HEK293 (cell line): ENCODE measurements around the gene CTNNBL1.

Experiments used
- CTCF ChIA-PET: fragments of 350-600 bp; formaldehyde crosslinking; extraction: SDS; loops from one replicate; lab custom pipeline; 2021; ENCODE audit warnings: antibody characterized with exemption; lab: Yijun Ruan, JAX
- POLR2A ChIA-PET: fragments of 300-600 bp; formaldehyde crosslinking; extraction: SDS; loops from one replicate; lab custom pipeline; 2020; ENCODE audit warnings: antibody characterized with exemption, inconsistent platforms; lab: Yijun Ruan, JAX
- H3K27ac ChIP-seq: fragments of 200-500 bp; sonication (Bioruptor generic); 2 replicates; pipeline ENCODE4 v1.5.1; 2014; ENCODE audit warnings: low read depth, low read length, control low read depth, inconsistent platforms; ENCODE audit errors: extremely low read depth
- H3K36me3 ChIP-seq, 2 experiments: fragments of 200-500 bp in 1 of 2; sonication (Bioruptor generic) in 1 of 2; 1 replicate in 1 of 2; 2 replicates in 1 of 2; pipeline ENCODE4 v1.5.1; 2014 to 2017; ENCODE audit warnings: inconsistent platforms in 2 of 2, low read length in 2 of 2; ENCODE audit not compliant: control insufficient read depth in 2 of 2, insufficient read depth in 1 of 2
- H3K4me1 ChIP-seq: fragments of 200-500 bp; sonication (Bioruptor generic); 2 replicates; pipeline ENCODE4 v1.5.1; 2014; ENCODE audit warnings: mild to moderate bottlenecking, low read length, inconsistent platforms; ENCODE audit not compliant: control insufficient read depth, insufficient read depth
- H3K4me3 ChIP-seq: 2 replicates; pipeline ENCODE4 v1.5.1; 2011; ENCODE audit warnings: low read depth, mild to moderate bottlenecking, control low read depth, low read length, moderate library complexity
- H3K9me3 ChIP-seq: fragments of 200-500 bp; sonication (Bioruptor generic); 2 replicates; pipeline ENCODE4 v1.5.1; 2014; ENCODE audit warnings: low read depth, low read length, inconsistent platforms; ENCODE audit not compliant: control insufficient read depth, insufficient read depth
- GLI2 ChIP-seq: fragments of 450-650 bp; formaldehyde crosslinking; IDR thresholded peaks from 2 replicates; pipeline ENCODE4; 2017; ENCODE audit warnings: missing biosample characterization, missing genetic modification characterization, low read depth, borderline replicate concordance
- HIC1 ChIP-seq: fragments of 450-650 bp; formaldehyde crosslinking; IDR thresholded peaks from 2 replicates; pipeline ENCODE4 v1.5.1; 2016; ENCODE audit warnings: missing biosample characterization, missing genetic modification characterization
- KLF1 ChIP-seq: fragments of 450-650 bp; formaldehyde crosslinking; IDR thresholded peaks from 2 replicates; pipeline ENCODE4 v1.5.1; 2016; ENCODE audit warnings: missing biosample characterization, missing genetic modification characterization
- KLF7 ChIP-seq: fragments of 450-650 bp; formaldehyde crosslinking; IDR thresholded peaks from 2 replicates; pipeline ENCODE4 v1.5.1; 2016; ENCODE audit warnings: missing biosample characterization, missing genetic modification characterization, borderline replicate concordance
- OVOL3 ChIP-seq: fragments of 450-650 bp; formaldehyde crosslinking; IDR thresholded peaks from 2 replicates; pipeline ENCODE4 v1.5.1; 2016; ENCODE audit warnings: missing biosample characterization, missing genetic modification characterization
- PRDM1 ChIP-seq: fragments of 450-650 bp; formaldehyde crosslinking; IDR thresholded peaks from 2 replicates; pipeline ENCODE4; 2016; ENCODE audit warnings: missing biosample characterization, missing genetic modification characterization
- PRDM6 ChIP-seq: fragments of 450-650 bp; formaldehyde crosslinking; IDR thresholded peaks from 2 replicates; pipeline ENCODE4 v1.5.1; 2017; ENCODE audit warnings: missing biosample characterization, missing genetic modification characterization
- SCRT2 ChIP-seq: fragments of 450-650 bp; formaldehyde crosslinking; IDR thresholded peaks from 2 replicates; pipeline ENCODE4 v1.5.1; 2016; ENCODE audit warnings: missing biosample characterization, missing genetic modification characterization
- ZNF10 ChIP-seq: fragments of 450-650 bp; formaldehyde crosslinking; IDR thresholded peaks from 2 replicates; pipeline ENCODE4 v1.5.1; 2017; ENCODE audit warnings: missing biosample characterization, missing genetic modification characterization
- ZNF140 ChIP-seq: fragments of 450-650 bp; formaldehyde crosslinking; IDR thresholded peaks from 2 replicates; pipeline ENCODE4 v1.5.1; 2016; ENCODE audit warnings: missing biosample characterization, missing genetic modification characterization
- ZNF157 ChIP-seq: fragments of 450-650 bp; formaldehyde crosslinking; IDR thresholded peaks from 2 replicates; pipeline ENCODE4 v1.5.1; 2016; ENCODE audit warnings: missing biosample characterization, missing genetic modification characterization
- ZNF169 ChIP-seq: fragments of 450-650 bp; formaldehyde crosslinking; IDR thresholded peaks from 2 replicates; pipeline ENCODE4 v1.5.1; 2016; ENCODE audit warnings: missing biosample characterization, missing genetic modification characterization
- ZNF23 ChIP-seq: fragments of 450-650 bp; formaldehyde crosslinking; IDR thresholded peaks from 2 replicates; pipeline ENCODE4 v1.5.1; 2016; ENCODE audit warnings: missing biosample characterization, missing genetic modification characterization, borderline replicate concordance
- ZNF274 ChIP-seq, 2 experiments: fragments of 200-500 bp in 1 of 2; fragments of 450-650 bp in 1 of 2; sonication (Bioruptor generic) in 1 of 2; formaldehyde crosslinking in 1 of 2; IDR thresholded peaks; 2 replicates each; pipeline versions ENCODE4 v1.5.1 to v1.6.1; 2014 to 2016; ENCODE audit warnings: borderline replicate concordance in 1 of 2, inconsistent platforms in 1 of 2, low read length in 1 of 2, missing biosample characterization in 1 of 2, missing genetic modification characterization in 1 of 2
- ZNF366 ChIP-seq: fragments of 450-650 bp; formaldehyde crosslinking; conservative IDR thresholded peaks from 2 replicates; pipeline ENCODE4 v1.5.1; 2016; ENCODE audit warnings: missing biosample characterization, missing genetic modification characterization
- ZNF548 ChIP-seq: fragments of 450-650 bp; formaldehyde crosslinking; IDR thresholded peaks from 2 replicates; pipeline ENCODE4 v1.5.1; 2016; ENCODE audit warnings: missing biosample characterization, missing genetic modification characterization
- ZNF555 ChIP-seq: fragments of 450-650 bp; formaldehyde crosslinking; conservative IDR thresholded peaks from 2 replicates; pipeline ENCODE4 v1.5.1; 2017; ENCODE audit warnings: missing biosample characterization, mild to moderate bottlenecking, missing genetic modification characterization, inconsistent platforms
- ZNF596 ChIP-seq: fragments of 450-650 bp; IDR thresholded peaks from 2 replicates; pipeline ENCODE4 v1.5.0; 2018; ENCODE audit warnings: missing biosample characterization, mild to moderate bottlenecking, missing genetic modification characterization, moderate library complexity
- ZNF629 ChIP-seq: fragments of 450-650 bp; formaldehyde crosslinking; IDR thresholded peaks from 2 replicates; pipeline ENCODE4 v1.5.1; 2017; ENCODE audit warnings: missing biosample characterization, missing genetic modification characterization
- ZNF747 ChIP-seq: fragments of 450-650 bp; formaldehyde crosslinking; IDR thresholded peaks from 2 replicates; pipeline ENCODE4 v1.5.1; 2016; ENCODE audit warnings: missing biosample characterization, missing genetic modification characterization
- ZNF777 ChIP-seq: fragments of 450-650 bp; formaldehyde crosslinking; IDR thresholded peaks from 2 replicates; pipeline ENCODE4 v1.5.1; 2017; ENCODE audit warnings: missing biosample characterization, missing genetic modification characterization, borderline replicate concordance
- TF ChIP-seq, protein P1 (sequence below): fragments of 450-650 bp; formaldehyde crosslinking; IDR thresholded peaks from 2 replicates; pipeline ENCODE4 v1.5.1; 2016; ENCODE audit warnings: missing biosample characterization, missing genetic modification characterization
- TF ChIP-seq, protein P2 (sequence below): fragments of 450-650 bp; formaldehyde crosslinking; IDR thresholded peaks from 2 replicates; pipeline ENCODE4 v1.5.1; 2017; ENCODE audit warnings: missing biosample characterization, missing genetic modification characterization
- TF ChIP-seq, protein P3 (sequence below): fragments of 450-650 bp; formaldehyde crosslinking; IDR thresholded peaks from 2 replicates; pipeline ENCODE4 v1.5.1; 2016; ENCODE audit warnings: missing biosample characterization, missing genetic modification characterization

Gene CTNNBL1

DNA sequence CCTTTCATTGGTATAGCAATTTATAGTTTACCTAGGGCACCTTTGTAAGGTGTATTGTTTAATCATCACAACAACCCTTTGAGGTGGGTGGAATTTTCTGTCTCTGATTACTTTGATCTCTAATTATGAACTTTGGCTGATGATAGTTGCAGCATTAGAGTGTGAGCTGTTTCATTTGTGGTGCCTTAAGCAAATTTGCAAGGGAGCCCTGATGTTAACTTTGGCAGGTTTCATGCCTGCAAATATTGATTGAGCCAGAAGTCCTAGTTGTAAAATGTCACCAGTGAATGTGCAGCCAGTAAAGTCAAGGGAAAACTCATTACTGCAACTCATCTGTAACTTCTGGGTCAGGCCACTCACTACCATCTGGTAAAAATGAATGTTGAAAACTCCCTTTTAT lies 29.8 kb downstream of the CTNNBL1 start:
- no peak for TF ChIP-seq ZNF777 (tag by site-specific recombination)
- peak; percentile 41; the same call in 1 of the 2 replicates for TF ChIP-seq PRDM6 (tag by site-specific recombination)
- TF ChIP-seq ZNF10 (tag by site-specific recombination): no peak
- Histone ChIP-seq H3K36me3 (no peaks in the 10 kb centered on the region), H3K4me3 (no peak overlapping the region), H3K4me1 (peaks cover 16% of the 10 kb centered on the region), H3K9me3 (no peaks in the 10 kb centered on the region), H3K27ac (no peak overlapping the region)
- POLR2A ChIA-PET: no interaction called here
- CTCF ChIA-PET: no interaction called here

DNA sequence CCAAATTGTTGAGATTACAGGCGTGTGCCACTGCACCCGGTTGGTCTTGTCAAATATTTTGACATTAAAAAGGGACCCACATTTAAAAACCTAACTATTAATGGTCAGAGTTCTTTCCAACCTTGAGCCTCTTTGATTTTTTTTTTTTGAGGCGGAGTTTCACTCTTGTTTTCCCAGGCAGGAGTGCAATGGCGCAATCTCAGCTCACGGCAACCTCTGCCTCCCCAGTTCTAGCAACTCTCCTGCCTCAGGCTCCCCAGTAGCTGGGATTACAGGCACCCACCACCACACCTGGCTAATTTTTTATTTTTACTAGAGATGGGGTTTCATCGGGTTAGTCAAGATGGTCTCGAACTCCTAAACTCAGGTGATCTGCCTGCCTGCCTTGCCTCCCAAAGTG lies 31.3 kb downstream of the CTNNBL1 start:
- Histone ChIP-seq H3K4me1 (peaks cover 26% of the 10 kb centered on the region), H3K4me3 (no peak overlapping the region), H3K9me3 (no peaks in the 10 kb centered on the region), H3K36me3 (no peaks in the 10 kb centered on the region), H3K27ac (no peak overlapping the region)
- ChIA-PET CTCF (interaction anchor here (1.7 kb wide), 1 partner anchor 10 kb away, joined by 6 read pairs; no protein-coding TSS in a partner anchor), POLR2A (no interaction called here)
- TF ChIP-seq ZNF555 (tag by site-specific recombination) (no peak), KLF1 (tag by site-specific recombination) (no peak), ZNF169 (tag by site-specific recombination) (no peak), KLF7 (tag by site-specific recombination) (no peak), ZNF157 (tag by site-specific recombination) (no peak), ZNF747 (tag by site-specific recombination) (no peak), ZNF10 (tag by site-specific recombination) (no peak), ZNF548 (tag by site-specific recombination) (no peak), GLI2 (tag by site-specific recombination) (no peak), OVOL3 (tag by site-specific recombination) (no peak), SCRT2 (tag by site-specific recombination) (no peak), ZNF596 (tag by site-specific recombination) (no peak), ZNF140 (no peak)
- TF ChIP-seq, protein P1, sequence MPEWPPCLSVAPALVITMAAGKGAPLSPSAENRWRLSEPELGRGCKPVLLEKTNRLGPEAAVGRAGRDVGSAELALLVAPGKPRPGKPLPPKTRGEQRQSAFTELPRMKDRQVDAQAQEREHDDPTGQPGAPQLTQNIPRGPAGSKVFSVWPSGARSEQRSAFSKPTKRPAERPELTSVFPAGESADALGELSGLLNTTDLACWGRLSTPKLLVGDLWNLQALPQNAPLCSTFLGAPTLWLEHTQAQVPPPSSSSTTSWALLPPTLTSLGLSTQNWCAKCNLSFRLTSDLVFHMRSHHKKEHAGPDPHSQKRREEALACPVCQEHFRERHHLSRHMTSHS (tag by site-specific recombination): no peak
- TF ChIP-seq, protein P2, sequence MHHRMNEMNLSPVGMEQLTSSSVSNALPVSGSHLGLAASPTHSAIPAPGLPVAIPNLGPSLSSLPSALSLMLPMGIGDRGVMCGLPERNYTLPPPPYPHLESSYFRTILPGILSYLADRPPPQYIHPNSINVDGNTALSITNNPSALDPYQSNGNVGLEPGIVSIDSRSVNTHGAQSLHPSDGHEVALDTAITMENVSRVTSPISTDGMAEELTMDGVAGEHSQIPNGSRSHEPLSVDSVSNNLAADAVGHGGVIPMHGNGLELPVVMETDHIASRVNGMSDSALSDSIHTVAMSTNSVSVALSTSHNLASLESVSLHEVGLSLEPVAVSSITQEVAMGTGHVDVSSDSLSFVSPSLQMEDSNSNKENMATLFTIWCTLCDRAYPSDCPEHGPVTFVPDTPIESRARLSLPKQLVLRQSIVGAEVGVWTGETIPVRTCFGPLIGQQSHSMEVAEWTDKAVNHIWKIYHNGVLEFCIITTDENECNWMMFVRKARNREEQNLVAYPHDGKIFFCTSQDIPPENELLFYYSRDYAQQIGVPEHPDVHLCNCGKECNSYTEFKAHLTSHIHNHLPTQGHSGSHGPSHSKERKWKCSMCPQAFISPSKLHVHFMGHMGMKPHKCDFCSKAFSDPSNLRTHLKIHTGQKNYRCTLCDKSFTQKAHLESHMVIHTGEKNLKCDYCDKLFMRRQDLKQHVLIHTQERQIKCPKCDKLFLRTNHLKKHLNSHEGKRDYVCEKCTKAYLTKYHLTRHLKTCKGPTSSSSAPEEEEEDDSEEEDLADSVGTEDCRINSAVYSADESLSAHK (tag by site-specific recombination): no peak

GRCh38 chr20:37725855-37726254 lies 32.0 kb downstream of the CTNNBL1 start:
- CTCF ChIA-PET: interaction anchor here (1.7 kb wide), 1 partner anchor 9 kb away, joined by 6 read pairs; no protein-coding TSS in a partner anchor
- H3K9me3 ChIP-seq: no peaks in the 10 kb centered on the region
- peaks cover 31% of the 10 kb centered on the region for H3K4me1 ChIP-seq
- no peak for TF ChIP-seq ZNF366 (tag by site-specific recombination)
- no peak for TF ChIP-seq ZNF629 (tag by site-specific recombination)
- TF ChIP-seq PRDM1 (tag by site-specific recombination): no peak
- no peak for TF ChIP-seq ZNF23 (tag by site-specific recombination)
- TF ChIP-seq ZNF169 (tag by site-specific recombination): no peak
- TF ChIP-seq HIC1 (tag by site-specific recombination): no peak
- no peak for TF ChIP-seq ZNF274 (IDR thresholded peaks at IDR 0.05; ENCODE audit: low read length)
- TF ChIP-seq ZNF274 (tag by site-specific recombination; IDR thresholded peaks at IDR 0.05; ENCODE audit: borderline replicate concordance): no peak
- TF ChIP-seq, protein P3, sequence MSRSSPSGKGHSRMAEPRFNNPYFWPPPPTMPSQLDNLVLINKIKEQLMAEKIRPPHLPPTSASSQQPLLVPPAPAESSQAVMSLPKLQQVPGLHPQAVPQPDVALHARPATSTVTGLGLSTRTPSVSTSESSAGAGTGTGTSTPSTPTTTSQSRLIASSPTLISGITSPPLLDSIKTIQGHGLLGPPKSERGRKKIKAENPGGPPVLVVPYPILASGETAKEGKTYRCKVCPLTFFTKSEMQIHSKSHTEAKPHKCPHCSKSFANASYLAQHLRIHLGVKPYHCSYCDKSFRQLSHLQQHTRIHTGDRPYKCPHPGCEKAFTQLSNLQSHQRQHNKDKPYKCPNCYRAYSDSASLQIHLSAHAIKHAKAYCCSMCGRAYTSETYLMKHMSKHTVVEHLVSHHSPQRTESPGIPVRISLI (tag by site-specific recombination): no peak
- POLR2A ChIA-PET: no interaction called here
- H3K27ac ChIP-seq: no peak overlapping the region
- H3K4me3 ChIP-seq: no peak overlapping the region
- no peaks in the 10 kb centered on the region for H3K36me3 ChIP-seq
